WTC11 (cell line): ENCODE results near the gene ACSBG1. TPM values are rescaled to one million over a fixed set of nuclear protein-coding genes. Genes with fewer than 3 reads are reported as not detected.

Experiments used
- ATAC-seq: fragments of 200-7000 bp; cut with Tn5 transposase; 2 replicates; pipeline ENCODE4 v1.10.0; 2021; ENCODE audit warnings: mild to moderate bottlenecking, moderate library complexity
- CTCF ChIA-PET: fragments of 300-600 bp; sonication (Branson Sonifier 250); formaldehyde crosslinking; loops from one replicate; lab custom pipeline; 2021; ENCODE audit warnings: antibody characterized with exemption; lab: Charles Lee
- POLR2A ChIA-PET: fragments of 350-600 bp; sonication (Branson Sonifier 250); formaldehyde crosslinking; loops from one replicate; lab custom pipeline; 2021; ENCODE audit warnings: antibody characterized with exemption; lab: Charles Lee
- DNase-seq: peaks from one replicate; pipeline ENCODE4 v3.0.0; 2021; ENCODE audit warnings: low spot score
- H3K27ac Mint-ChIP-seq: 2 replicates; pipeline ENCODE4 v1.8.0; 2021; ENCODE audit warnings: mixed read lengths
- H3K27me3 Mint-ChIP-seq: 2 replicates; pipeline ENCODE4 v1.8.0; 2021; ENCODE audit warnings: low read depth, mild to moderate bottlenecking, moderate library complexity, mixed read lengths
- H3K36me3 Mint-ChIP-seq: 2 replicates; pipeline ENCODE4 v1.8.0; 2021; ENCODE audit warnings: mixed read lengths
- H3K4me1 Mint-ChIP-seq: 2 replicates; pipeline ENCODE4 v1.8.0; 2022; ENCODE audit warnings: mixed read lengths
- H3K4me3 Mint-ChIP-seq: 2 replicates; pipeline ENCODE4 v1.8.0; 2021; ENCODE audit warnings: mild to moderate bottlenecking, moderate library complexity, mixed read lengths
- H3K9me3 Mint-ChIP-seq: 2 replicates; pipeline ENCODE4 v1.8.0; 2021; ENCODE audit warnings: mixed read lengths
- ATF1 ChIP-seq: sonication (generic); formaldehyde crosslinking; IDR thresholded peaks from 2 replicates; pipeline ENCODE4 v1.8.1; 2023; ENCODE audit warnings: mild to moderate bottlenecking, moderate library complexity, missing genetic modification reagents
- CBFB ChIP-seq: sonication (generic); formaldehyde crosslinking; IDR thresholded peaks from 2 replicates; pipeline ENCODE4 v1.8.1; 2022; ENCODE audit warnings: mild to moderate bottlenecking, low read depth, missing genetic modification reagents
- ETV6 ChIP-seq: sonication (generic); formaldehyde crosslinking; IDR thresholded peaks from 2 replicates; pipeline ENCODE4 v1.8.1; 2022; ENCODE audit warnings: mild to moderate bottlenecking, missing genetic modification reagents
- FOXK1 ChIP-seq: sonication (generic); formaldehyde crosslinking; IDR thresholded peaks from 2 replicates; pipeline ENCODE4 v1.8.0; 2022; ENCODE audit warnings: mild to moderate bottlenecking, moderate library complexity, missing genetic modification reagents
- FOXP1 ChIP-seq: sonication (generic); formaldehyde crosslinking; IDR thresholded peaks from 2 replicates; pipeline ENCODE4 v1.8.0; 2022; ENCODE audit warnings: missing genetic modification reagents, mild to moderate bottlenecking, moderate library complexity, borderline replicate concordance
- MYBL2 ChIP-seq: sonication (generic); formaldehyde crosslinking; IDR thresholded peaks from 2 replicates; pipeline ENCODE4 v1.8.1; 2023; ENCODE audit warnings: mild to moderate bottlenecking, moderate library complexity, missing genetic modification reagents
- NFYB ChIP-seq: sonication (generic); formaldehyde crosslinking; conservative IDR thresholded peaks from 2 replicates; pipeline ENCODE4 v1.8.0; 2022; ENCODE audit warnings: low read depth, missing genetic modification reagents
- NR2C2 ChIP-seq: sonication (generic); formaldehyde crosslinking; IDR thresholded peaks from 2 replicates; pipeline ENCODE4 v1.8.0; 2022; ENCODE audit warnings: mild to moderate bottlenecking, missing genetic modification reagents
- PRRX2 ChIP-seq: fragments of 250-450 bp; sonication (Bioruptor Pico); IDR thresholded peaks from 2 replicates; pipeline ENCODE4 v1.8.0; 2021; ENCODE audit warnings: mild to moderate bottlenecking
- SOX15 ChIP-seq: fragments of 250-450 bp; sonication (Bioruptor Pico); IDR thresholded peaks from 2 replicates; pipeline ENCODE4 v1.9.0; 2021; ENCODE audit warnings: mild to moderate bottlenecking
- SP1 ChIP-seq: sonication (generic); formaldehyde crosslinking; conservative IDR thresholded peaks from 2 replicates; pipeline ENCODE4 v1.8.1; 2022; ENCODE audit warnings: missing genetic modification reagents
- total RNA-seq: library from RNA; stranded (reverse); gene quantifications from 3 replicates; pipeline ENCODE4 v1.2.3, GENCODE V29; 2021
- TF ChIP-seq, protein P1 (sequence below): fragments of 200-600 bp; IDR thresholded peaks from 2 replicates; pipeline ENCODE4 v1.8.0; 2022; ENCODE audit warnings: antibody characterized with exemption
- TF ChIP-seq, protein P2 (sequence below): sonication (generic); formaldehyde crosslinking; IDR thresholded peaks from 2 replicates; pipeline ENCODE4 v1.8.1; 2023; ENCODE audit warnings: mild to moderate bottlenecking, missing genetic modification reagents, borderline replicate concordance
- TF ChIP-seq, protein P3 (sequence below): sonication (generic); formaldehyde crosslinking; IDR thresholded peaks from 2 replicates; pipeline ENCODE4 v1.8.1; 2023; ENCODE audit warnings: mild to moderate bottlenecking, moderate library complexity, missing genetic modification reagents
- TF ChIP-seq, protein P4 (sequence below): sonication (generic); formaldehyde crosslinking; IDR thresholded peaks from 2 replicates; pipeline ENCODE4 v1.8.1; 2022; ENCODE audit warnings: mild to moderate bottlenecking, moderate library complexity, missing genetic modification reagents
- TF ChIP-seq, protein P5 (sequence below): fragments of 250-450 bp; sonication (Bioruptor Pico); IDR thresholded peaks from 2 replicates; pipeline ENCODE4 v1.8.0; 2021; ENCODE audit warnings: mild to moderate bottlenecking
- TF ChIP-seq, protein P6 (sequence below): sonication (generic); formaldehyde crosslinking; conservative IDR thresholded peaks from 2 replicates; pipeline ENCODE4 v1.8.1; 2022; ENCODE audit warnings: mild to moderate bottlenecking, missing genetic modification reagents
- TF ChIP-seq, protein P7 (sequence below): sonication (generic); formaldehyde crosslinking; IDR thresholded peaks from 2 replicates; pipeline ENCODE4 v1.8.1; 2023; ENCODE audit warnings: mild to moderate bottlenecking, missing genetic modification reagents

The ACSBG1 gene
- total RNA-seq, 1 experiment from 2014 or later: 5.8 TPM

DNA sequence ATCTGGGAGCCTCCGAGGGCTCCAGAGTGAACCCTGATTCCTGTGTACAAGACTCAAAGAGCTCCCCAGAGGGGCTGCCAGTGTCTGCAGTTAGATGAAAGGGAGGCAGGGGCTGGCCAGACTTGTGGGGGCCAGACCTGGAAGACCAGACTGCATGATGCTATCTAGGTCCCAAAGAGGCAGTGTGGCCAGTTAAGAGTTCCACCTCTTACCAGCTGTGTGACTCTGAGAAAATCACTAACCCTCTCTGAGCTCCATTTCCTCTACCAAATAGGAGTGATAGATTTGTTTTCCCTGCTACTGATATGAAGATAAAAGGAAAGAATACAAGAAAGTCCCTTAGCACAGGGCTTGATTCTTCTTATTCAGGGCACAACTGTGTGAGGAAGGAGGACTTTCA is 29.0 kb downstream of the ACSBG1 start (continued):
- TF ChIP-seq, protein P1, sequence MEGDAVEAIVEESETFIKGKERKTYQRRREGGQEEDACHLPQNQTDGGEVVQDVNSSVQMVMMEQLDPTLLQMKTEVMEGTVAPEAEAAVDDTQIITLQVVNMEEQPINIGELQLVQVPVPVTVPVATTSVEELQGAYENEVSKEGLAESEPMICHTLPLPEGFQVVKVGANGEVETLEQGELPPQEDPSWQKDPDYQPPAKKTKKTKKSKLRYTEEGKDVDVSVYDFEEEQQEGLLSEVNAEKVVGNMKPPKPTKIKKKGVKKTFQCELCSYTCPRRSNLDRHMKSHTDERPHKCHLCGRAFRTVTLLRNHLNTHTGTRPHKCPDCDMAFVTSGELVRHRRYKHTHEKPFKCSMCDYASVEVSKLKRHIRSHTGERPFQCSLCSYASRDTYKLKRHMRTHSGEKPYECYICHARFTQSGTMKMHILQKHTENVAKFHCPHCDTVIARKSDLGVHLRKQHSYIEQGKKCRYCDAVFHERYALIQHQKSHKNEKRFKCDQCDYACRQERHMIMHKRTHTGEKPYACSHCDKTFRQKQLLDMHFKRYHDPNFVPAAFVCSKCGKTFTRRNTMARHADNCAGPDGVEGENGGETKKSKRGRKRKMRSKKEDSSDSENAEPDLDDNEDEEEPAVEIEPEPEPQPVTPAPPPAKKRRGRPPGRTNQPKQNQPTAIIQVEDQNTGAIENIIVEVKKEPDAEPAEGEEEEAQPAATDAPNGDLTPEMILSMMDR: no peak
- TF ChIP-seq FOXP1 (no peak), CBFB (CRISPR knock-in tag) (no peak)

DNA sequence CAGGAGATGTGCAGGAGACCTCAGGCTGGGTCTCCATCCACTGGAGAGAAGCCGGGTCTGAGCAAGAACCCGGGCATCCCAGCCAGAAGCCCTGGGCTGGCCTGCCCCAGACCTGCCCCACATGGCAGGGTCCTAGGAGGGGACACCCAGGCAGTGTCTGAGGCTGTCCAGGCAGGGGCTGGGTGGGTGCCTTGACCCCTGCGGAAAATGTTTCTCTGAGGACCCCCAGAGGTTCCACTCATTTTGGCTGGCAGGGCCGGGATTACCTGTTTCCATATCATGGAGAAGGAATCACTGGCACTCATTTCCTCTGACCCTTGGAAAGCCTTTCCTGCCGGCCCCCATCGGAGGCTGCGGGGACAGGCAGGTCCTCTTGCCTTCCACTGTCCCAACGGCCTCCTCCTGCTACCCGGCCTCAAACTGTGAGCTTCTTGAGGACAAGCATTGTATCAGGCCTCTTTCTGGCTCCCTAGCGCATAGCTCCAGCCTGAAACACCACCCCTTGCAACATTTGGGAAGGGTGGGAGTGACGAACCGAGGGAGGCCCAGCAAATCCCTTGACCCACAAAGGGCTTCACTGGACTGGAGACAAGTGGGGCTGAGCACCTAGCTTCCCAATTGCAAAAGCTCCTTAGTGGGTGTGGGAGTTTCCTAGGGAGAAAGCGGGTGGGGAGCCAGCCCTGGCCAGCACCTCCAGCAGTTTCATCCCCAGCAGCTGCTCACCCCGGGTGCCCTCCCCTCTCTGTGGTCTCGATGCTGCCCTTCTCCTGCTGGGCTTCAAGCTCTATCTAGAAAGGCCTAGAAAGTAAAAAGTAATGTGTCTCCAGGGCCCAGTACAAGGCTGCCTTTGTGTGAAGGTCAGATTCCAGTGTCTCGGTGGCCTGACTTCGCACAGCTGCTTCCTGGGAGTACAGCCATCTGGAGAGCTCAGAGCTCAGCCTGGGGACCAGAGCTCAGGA is 29.7 kb downstream of the ACSBG1 start:
- ChIA-PET POLR2A (no interaction called here), CTCF (interaction anchor here (0.9 to 4.2 kb wide), 4 partner anchors 9 to 96 kb away, joined by 3 to 33 read pairs (median 6); no protein-coding TSS in a partner anchor)
- DNase-seq: no peak
- Mint-ChIP-seq H3K27me3 (no peaks in the 10 kb centered on the region), H3K4me3 (no peak overlapping the region), H3K4me1 (peaks cover 6% of the 10 kb centered on the region), H3K9me3 (no peaks in the 10 kb centered on the region), H3K27ac (no peak overlapping the region), H3K36me3 (no peaks in the 10 kb centered on the region)
- no peak for ATAC-seq
- TF ChIP-seq NFYB (CRISPR knock-in tag) (no peak), ETV6 (CRISPR knock-in tag) (no peak), SOX15 (CRISPR knock-in tag) (no peak)
- TF ChIP-seq, protein P2, sequence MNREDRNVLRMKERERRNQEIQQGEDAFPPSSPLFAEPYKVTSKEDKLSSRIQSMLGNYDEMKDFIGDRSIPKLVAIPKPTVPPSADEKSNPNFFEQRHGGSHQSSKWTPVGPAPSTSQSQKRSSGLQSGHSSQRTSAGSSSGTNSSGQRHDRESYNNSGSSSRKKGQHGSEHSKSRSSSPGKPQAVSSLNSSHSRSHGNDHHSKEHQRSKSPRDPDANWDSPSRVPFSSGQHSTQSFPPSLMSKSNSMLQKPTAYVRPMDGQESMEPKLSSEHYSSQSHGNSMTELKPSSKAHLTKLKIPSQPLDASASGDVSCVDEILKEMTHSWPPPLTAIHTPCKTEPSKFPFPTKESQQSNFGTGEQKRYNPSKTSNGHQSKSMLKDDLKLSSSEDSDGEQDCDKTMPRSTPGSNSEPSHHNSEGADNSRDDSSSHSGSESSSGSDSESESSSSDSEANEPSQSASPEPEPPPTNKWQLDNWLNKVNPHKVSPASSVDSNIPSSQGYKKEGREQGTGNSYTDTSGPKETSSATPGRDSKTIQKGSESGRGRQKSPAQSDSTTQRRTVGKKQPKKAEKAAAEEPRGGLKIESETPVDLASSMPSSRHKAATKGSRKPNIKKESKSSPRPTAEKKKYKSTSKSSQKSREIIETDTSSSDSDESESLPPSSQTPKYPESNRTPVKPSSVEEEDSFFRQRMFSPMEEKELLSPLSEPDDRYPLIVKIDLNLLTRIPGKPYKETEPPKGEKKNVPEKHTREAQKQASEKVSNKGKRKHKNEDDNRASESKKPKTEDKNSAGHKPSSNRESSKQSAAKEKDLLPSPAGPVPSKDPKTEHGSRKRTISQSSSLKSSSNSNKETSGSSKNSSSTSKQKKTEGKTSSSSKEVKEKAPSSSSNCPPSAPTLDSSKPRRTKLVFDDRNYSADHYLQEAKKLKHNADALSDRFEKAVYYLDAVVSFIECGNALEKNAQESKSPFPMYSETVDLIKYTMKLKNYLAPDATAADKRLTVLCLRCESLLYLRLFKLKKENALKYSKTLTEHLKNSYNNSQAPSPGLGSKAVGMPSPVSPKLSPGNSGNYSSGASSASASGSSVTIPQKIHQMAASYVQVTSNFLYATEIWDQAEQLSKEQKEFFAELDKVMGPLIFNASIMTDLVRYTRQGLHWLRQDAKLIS (CRISPR knock-in tag): no peak
- TF ChIP-seq, protein P3, sequence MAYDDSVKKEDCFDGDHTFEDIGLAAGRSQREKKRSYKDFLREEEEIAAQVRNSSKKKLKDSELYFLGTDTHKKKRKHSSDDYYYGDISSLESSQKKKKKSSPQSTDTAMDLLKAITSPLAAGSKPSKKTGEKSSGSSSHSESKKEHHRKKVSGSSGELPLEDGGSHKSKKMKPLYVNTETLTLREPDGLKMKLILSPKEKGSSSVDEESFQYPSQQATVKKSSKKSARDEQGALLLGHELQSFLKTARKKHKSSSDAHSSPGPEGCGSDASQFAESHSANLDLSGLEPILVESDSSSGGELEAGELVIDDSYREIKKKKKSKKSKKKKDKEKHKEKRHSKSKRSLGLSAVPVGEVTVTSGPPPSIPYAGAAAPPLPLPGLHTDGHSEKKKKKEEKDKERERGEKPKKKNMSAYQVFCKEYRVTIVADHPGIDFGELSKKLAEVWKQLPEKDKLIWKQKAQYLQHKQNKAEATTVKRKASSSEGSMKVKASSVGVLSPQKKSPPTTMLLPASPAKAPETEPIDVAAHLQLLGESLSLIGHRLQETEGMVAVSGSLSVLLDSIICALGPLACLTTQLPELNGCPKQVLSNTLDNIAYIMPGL (CRISPR knock-in tag): no peak

DNA sequence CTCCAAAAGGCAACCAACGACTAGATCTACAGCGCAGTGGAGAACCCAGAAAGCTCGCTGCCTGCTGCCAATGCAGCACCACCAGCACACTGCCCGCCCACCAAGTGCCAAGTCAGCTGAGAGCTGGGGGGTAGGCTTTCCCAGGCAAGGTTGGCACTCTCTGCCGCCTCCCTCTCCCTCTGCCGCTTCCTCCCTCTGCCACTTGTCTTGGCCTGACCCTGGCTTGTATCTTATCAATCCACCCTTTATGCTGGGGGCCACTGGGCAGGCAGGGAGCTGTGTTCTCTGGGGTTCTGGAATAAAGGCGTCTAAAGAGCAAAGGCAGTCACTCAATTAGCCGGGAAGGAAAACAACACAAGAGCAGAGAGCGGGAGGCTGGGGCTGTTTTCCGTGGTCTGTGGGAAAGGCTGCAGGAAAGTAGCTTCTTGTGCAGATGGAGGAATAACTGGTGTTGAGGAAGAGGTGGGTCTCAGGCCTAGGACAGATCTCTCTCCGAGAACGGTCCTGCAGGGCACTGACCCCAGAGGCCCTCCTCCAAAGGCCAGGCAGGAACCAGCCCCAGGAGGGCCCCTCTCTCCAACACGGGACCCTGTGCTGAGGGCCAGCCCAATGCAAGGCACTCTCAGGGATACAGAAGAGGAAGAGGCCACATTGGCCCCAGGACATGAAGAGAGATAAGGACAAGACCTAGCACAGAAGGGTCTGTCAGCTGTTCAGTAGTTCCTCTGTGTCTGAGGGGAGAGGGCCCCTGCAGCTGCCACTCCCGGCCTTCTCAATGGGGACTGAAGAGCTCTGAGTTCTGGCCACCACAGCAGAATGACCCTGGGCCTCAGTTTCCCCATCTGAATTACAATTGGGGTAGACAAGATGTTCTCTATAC is 30.8 kb downstream of the ACSBG1 start:
- Mint-ChIP-seq H3K27ac (no peak overlapping the region), H3K27me3 (no peaks in the 10 kb centered on the region), H3K9me3 (no peaks in the 10 kb centered on the region), H3K4me3 (no peak overlapping the region), H3K4me1 (peaks cover 6% of the 10 kb centered on the region), H3K36me3 (no peaks in the 10 kb centered on the region)
- CTCF ChIA-PET: interaction anchor here (0.9 to 4.2 kb wide), 3 partner anchors 8 to 90 kb away, joined by 3 to 33 read pairs (median 3); no protein-coding TSS in a partner anchor
- DNase-seq (no peak), ATAC-seq (no peak)
- POLR2A ChIA-PET: no interaction called here
- no peak for TF ChIP-seq SP1 (CRISPR knock-in tag)
- TF ChIP-seq, protein P4, sequence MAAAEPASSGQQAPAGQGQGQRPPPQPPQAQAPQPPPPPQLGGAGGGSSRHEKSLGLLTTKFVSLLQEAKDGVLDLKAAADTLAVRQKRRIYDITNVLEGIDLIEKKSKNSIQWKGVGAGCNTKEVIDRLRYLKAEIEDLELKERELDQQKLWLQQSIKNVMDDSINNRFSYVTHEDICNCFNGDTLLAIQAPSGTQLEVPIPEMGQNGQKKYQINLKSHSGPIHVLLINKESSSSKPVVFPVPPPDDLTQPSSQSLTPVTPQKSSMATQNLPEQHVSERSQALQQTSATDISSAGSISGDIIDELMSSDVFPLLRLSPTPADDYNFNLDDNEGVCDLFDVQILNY: no peak
- TF ChIP-seq FOXK1 (CRISPR knock-in tag): no peak
- TF ChIP-seq, protein P5, sequence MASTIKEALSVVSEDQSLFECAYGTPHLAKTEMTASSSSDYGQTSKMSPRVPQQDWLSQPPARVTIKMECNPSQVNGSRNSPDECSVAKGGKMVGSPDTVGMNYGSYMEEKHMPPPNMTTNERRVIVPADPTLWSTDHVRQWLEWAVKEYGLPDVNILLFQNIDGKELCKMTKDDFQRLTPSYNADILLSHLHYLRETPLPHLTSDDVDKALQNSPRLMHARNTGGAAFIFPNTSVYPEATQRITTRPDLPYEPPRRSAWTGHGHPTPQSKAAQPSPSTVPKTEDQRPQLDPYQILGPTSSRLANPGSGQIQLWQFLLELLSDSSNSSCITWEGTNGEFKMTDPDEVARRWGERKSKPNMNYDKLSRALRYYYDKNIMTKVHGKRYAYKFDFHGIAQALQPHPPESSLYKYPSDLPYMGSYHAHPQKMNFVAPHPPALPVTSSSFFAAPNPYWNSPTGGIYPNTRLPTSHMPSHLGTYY (CRISPR knock-in tag): no peak
- TF ChIP-seq ETV6 (CRISPR knock-in tag): no peak
- TF ChIP-seq ATF1: no peak
- TF ChIP-seq MYBL2: no peak
- no peak for TF ChIP-seq NR2C2 (CRISPR knock-in tag)
- no peak for TF ChIP-seq PRRX2 (CRISPR knock-in tag)
- TF ChIP-seq, protein P6, sequence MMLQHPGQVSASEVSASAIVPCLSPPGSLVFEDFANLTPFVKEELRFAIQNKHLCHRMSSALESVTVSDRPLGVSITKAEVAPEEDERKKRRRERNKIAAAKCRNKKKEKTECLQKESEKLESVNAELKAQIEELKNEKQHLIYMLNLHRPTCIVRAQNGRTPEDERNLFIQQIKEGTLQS (CRISPR knock-in tag): no peak
- TF ChIP-seq, protein P7, sequence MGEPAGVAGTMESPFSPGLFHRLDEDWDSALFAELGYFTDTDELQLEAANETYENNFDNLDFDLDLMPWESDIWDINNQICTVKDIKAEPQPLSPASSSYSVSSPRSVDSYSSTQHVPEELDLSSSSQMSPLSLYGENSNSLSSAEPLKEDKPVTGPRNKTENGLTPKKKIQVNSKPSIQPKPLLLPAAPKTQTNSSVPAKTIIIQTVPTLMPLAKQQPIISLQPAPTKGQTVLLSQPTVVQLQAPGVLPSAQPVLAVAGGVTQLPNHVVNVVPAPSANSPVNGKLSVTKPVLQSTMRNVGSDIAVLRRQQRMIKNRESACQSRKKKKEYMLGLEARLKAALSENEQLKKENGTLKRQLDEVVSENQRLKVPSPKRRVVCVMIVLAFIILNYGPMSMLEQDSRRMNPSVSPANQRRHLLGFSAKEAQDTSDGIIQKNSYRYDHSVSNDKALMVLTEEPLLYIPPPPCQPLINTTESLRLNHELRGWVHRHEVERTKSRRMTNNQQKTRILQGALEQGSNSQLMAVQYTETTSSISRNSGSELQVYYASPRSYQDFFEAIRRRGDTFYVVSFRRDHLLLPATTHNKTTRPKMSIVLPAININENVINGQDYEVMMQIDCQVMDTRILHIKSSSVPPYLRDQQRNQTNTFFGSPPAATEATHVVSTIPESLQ: no peak
